H1 (cell line): Measurements from ENCODE around the gene HS3ST3B1. TPM values are rescaled to one million over a fixed set of nuclear protein-coding genes. Genes with fewer than 3 reads are reported as not detected.

ENCODE experiments used
- CTCF ChIA-PET: fragments of 300-600 bp; sonication (Branson Sonifier 250); formaldehyde crosslinking; loops from one replicate; lab custom pipeline; 2021; ENCODE audit not compliant: partially characterized antibody; lab: Charles Lee
- POLR2A ChIA-PET: fragments of 300-600 bp; sonication (Branson Sonifier 250); formaldehyde crosslinking; loops from one replicate; lab custom pipeline; 2021; ENCODE audit warnings: inconsistent platforms; ENCODE audit not compliant: partially characterized antibody; lab: Charles Lee
- DNase-seq, 2 experiments: peaks; one replicate each; pipeline versions ENCODE4 v3.0.0 to v3.0.0-alpha.2; 2010 to 2022; ENCODE audit warnings: low spot score in 2 of 2, low read depth in 1 of 2, mixed read lengths in 1 of 2
- FAIRE-seq: peaks from 2 replicates; lab custom pipeline; 2011; peaks lifted over from hg19 to GRCh38; lab: Jason Lieb, UNC
- H2AFZ ChIP-seq: 2 replicates; pipeline ENCODE4 v1.8.1; 2012; ENCODE audit warnings: low read length, inconsistent platforms
- H2AK5ac ChIP-seq: 2 replicates; pipeline ENCODE4 v1.6.1; 2013; ENCODE audit warnings: low read depth, low read length
- H2BK120ac ChIP-seq: replicated peaks from 2 replicates; pipeline ENCODE3; 2013; ENCODE audit warnings: low read depth, low read length, inconsistent platforms
- H2BK12ac ChIP-seq: 2 replicates; pipeline ENCODE4 v1.6.1; 2013; ENCODE audit warnings: low read depth, low read length
- H2BK15ac ChIP-seq: 2 replicates; pipeline ENCODE4 v1.6.1; 2013; ENCODE audit warnings: low read length
- H2BK20ac ChIP-seq: 2 replicates; pipeline ENCODE4 v1.6.1; 2013; ENCODE audit warnings: low read length
- H2BK5ac ChIP-seq: 2 replicates; pipeline ENCODE4 v1.6.1; 2013; ENCODE audit warnings: low read depth, low read length
- H3K14ac ChIP-seq: 2 replicates; pipeline ENCODE4 v1.6.1; 2013; ENCODE audit warnings: inconsistent platforms; ENCODE audit not compliant: insufficient read length
- H3K18ac ChIP-seq: 2 replicates; pipeline ENCODE4 v1.6.1; 2013; ENCODE audit warnings: low read length; ENCODE audit errors: extremely low read depth
- H3K23ac ChIP-seq: 2 replicates; pipeline ENCODE4 v1.6.1; 2013; ENCODE audit warnings: inconsistent platforms; ENCODE audit not compliant: insufficient read length
- H3K23me2 ChIP-seq: 2 replicates; pipeline ENCODE4 v1.6.1; 2013; ENCODE audit warnings: low read depth, low read length
- H3K27ac ChIP-seq: 2 replicates; pipeline ENCODE4 v1.6.1; 2011; ENCODE audit warnings: low read depth, low read length, inconsistent platforms
- H3K27me3 ChIP-seq, 4 experiments: replicated peaks in 1 of 4; 1 replicate in 1 of 4; 2 replicates in 3 of 4; pipeline versions ENCODE4 v1.6.1 to v1.8.1; 2011 to 2013; ENCODE audit warnings: low read length in 3 of 4, mild to moderate bottlenecking in 3 of 4, inconsistent platforms in 2 of 4, mixed read lengths in 2 of 4, moderate library complexity in 1 of 4; ENCODE audit not compliant: control insufficient read depth in 3 of 4, insufficient read depth in 3 of 4; ENCODE audit errors: extremely low read depth in 1 of 4
- H3K36me3 ChIP-seq, 4 experiments: 2 replicates each; pipeline versions ENCODE4 v1.6.1 to v1.8.1; 2011 to 2013; ENCODE audit warnings: mild to moderate bottlenecking in 4 of 4, low read length in 3 of 4, moderate library complexity in 2 of 4, control low read depth in 1 of 4, inconsistent platforms in 1 of 4; ENCODE audit not compliant: insufficient read depth in 4 of 4, control insufficient read depth in 2 of 4
- H3K4ac ChIP-seq: replicated peaks from 2 replicates; pipeline ENCODE3; 2013; ENCODE audit warnings: low read length, low read depth, mixed read lengths, inconsistent platforms; ENCODE audit not compliant: insufficient read length
- H3K4me1 ChIP-seq, 4 experiments: replicated peaks in 1 of 4; 1 replicate in 1 of 4; 2 replicates in 3 of 4; pipeline versions ENCODE4 v1.6.1 to v1.8.1; 2011 to 2013; ENCODE audit warnings: low read length in 3 of 4, inconsistent platforms in 2 of 4, mixed read lengths in 1 of 4; ENCODE audit not compliant: insufficient read depth in 4 of 4, control insufficient read depth in 3 of 4
- H3K4me2 ChIP-seq, 2 experiments: 2 replicates each; pipeline versions ENCODE4 v1.6.1 to v1.8.1; 2011 to 2013; ENCODE audit warnings: low read depth in 2 of 2, low read length in 2 of 2, control low read depth in 1 of 2, inconsistent platforms in 1 of 2, mild to moderate bottlenecking in 1 of 2; ENCODE audit not compliant: insufficient read depth in 1 of 2
- H3K4me3 ChIP-seq, 4 experiments: fragments of 200-600, 300-600 bp in 1 of 4; sonication (generic), shearing (Covaris generic), sonication (Bioruptor Twin) in 1 of 4; 2 replicates each; pipeline versions ENCODE4 v1.5.1 to v1.8.1; 2011 to 2016; ENCODE audit warnings: low read length in 4 of 4, low read depth in 3 of 4, control low read depth in 2 of 4, inconsistent platforms in 2 of 4, mild to moderate bottlenecking in 2 of 4, mixed read lengths in 1 of 4, moderate library complexity in 1 of 4; ENCODE audit not compliant: insufficient read depth in 2 of 4; ENCODE audit errors: extremely low read depth in 1 of 4
- H3K56ac ChIP-seq: replicated peaks from 2 replicates; pipeline ENCODE3; 2013; ENCODE audit warnings: low read depth, mild to moderate bottlenecking, mixed read lengths, low read length, inconsistent platforms; ENCODE audit not compliant: insufficient read length
- H3K79me1 ChIP-seq: 2 replicates; pipeline ENCODE4 v1.6.1; 2013; ENCODE audit warnings: low read depth, low read length, control low read depth
- H3K79me2 ChIP-seq, 2 experiments: 2 replicates each; pipeline versions ENCODE4 v1.6.1 to v1.8.1; 2012 to 2013; ENCODE audit warnings: low read length in 2 of 2, mild to moderate bottlenecking in 2 of 2, inconsistent platforms in 1 of 2; ENCODE audit not compliant: insufficient read depth in 2 of 2, control insufficient read depth in 1 of 2
- H3K9ac ChIP-seq, 4 experiments: replicated peaks in 1 of 4; 1 replicate in 1 of 4; 2 replicates in 3 of 4; pipeline versions ENCODE4 v1.6.1 to v1.8.1; 2011 to 2013; ENCODE audit warnings: low read depth in 3 of 4, low read length in 3 of 4, control low read depth in 2 of 4, mild to moderate bottlenecking in 2 of 4, moderate library complexity in 2 of 4, inconsistent platforms in 1 of 4; ENCODE audit errors: extremely low read depth in 1 of 4
- H3K9me3 ChIP-seq, 2 experiments: 2 replicates each; pipeline versions ENCODE4 v1.6.1 to v1.8.1; 2012 to 2013; ENCODE audit warnings: mild to moderate bottlenecking in 2 of 2, moderate library complexity in 2 of 2, control low read depth in 1 of 2, inconsistent platforms in 1 of 2, low read depth in 1 of 2, low read length in 1 of 2, mixed read lengths in 1 of 2; ENCODE audit not compliant: insufficient read depth in 2 of 2
- H4K20me1 ChIP-seq, 2 experiments: replicated peaks in 1 of 2; 2 replicates each; pipeline versions ENCODE3 to v1.8.1; 2011 to 2013; ENCODE audit warnings: inconsistent platforms in 2 of 2, low read length in 2 of 2, mild to moderate bottlenecking in 1 of 2; ENCODE audit not compliant: insufficient read depth in 2 of 2, control insufficient read depth in 1 of 2
- H4K5ac ChIP-seq: 2 replicates; pipeline ENCODE4 v1.6.1; 2013; ENCODE audit warnings: low read length, low read depth, mixed read lengths, inconsistent platforms; ENCODE audit not compliant: insufficient read length
- H4K8ac ChIP-seq: 2 replicates; pipeline ENCODE4 v1.8.0; 2013; ENCODE audit warnings: mild to moderate bottlenecking, moderate library complexity, low read length, inconsistent platforms; ENCODE audit not compliant: insufficient read depth; ENCODE audit errors: extremely low read depth
- H4K91ac ChIP-seq: replicated peaks from 2 replicates; pipeline ENCODE3; 2013; ENCODE audit warnings: low read length, mixed read lengths, inconsistent platforms; ENCODE audit not compliant: insufficient read length
- ASH2L ChIP-seq: fragments of 200-600, 300-600 bp; sonication (generic); IDR thresholded peaks from one replicate; pipeline ENCODE4 v1.7.1; 2017; ENCODE audit warnings: low read length
- GABPA ChIP-seq: IDR thresholded peaks from 2 replicates; pipeline ENCODE4 v1.6.1; 2011; ENCODE audit warnings: mild to moderate bottlenecking, low read length, moderate library complexity, borderline replicate concordance; ENCODE audit not compliant: insufficient read depth
- HDAC2 ChIP-seq, 2 experiments: fragments of 300-600 bp in 1 of 2; sonication (generic) in 1 of 2; IDR thresholded peaks; 2 replicates each; pipeline ENCODE4 v1.6.1; 2011 to 2012; ENCODE audit warnings: low read depth in 2 of 2, low read length in 2 of 2, mild to moderate bottlenecking in 2 of 2, moderate library complexity in 2 of 2, borderline replicate concordance in 1 of 2, inconsistent platforms in 1 of 2
- KDM1A ChIP-seq: fragments of 200-600, 300-600 bp; sonication (generic); IDR thresholded peaks from 2 replicates; pipeline ENCODE4 v1.7.1; 2016; ENCODE audit warnings: mild to moderate bottlenecking, low read length, borderline replicate concordance
- KDM4A ChIP-seq: IDR thresholded peaks from one replicate; pipeline ENCODE4 v1.7.1; 2012; ENCODE audit warnings: low read depth, mild to moderate bottlenecking, moderate library complexity, low read length, inconsistent platforms; ENCODE audit not compliant: severe bottlenecking
- MAX ChIP-seq: IDR thresholded peaks from 2 replicates; pipeline ENCODE4 v1.6.1; 2012; ENCODE audit warnings: inconsistent platforms
- RBBP5 ChIP-seq: IDR thresholded peaks from 2 replicates; pipeline ENCODE4 v1.7.1; 2012; ENCODE audit warnings: low read depth, mild to moderate bottlenecking, inconsistent platforms, low read length, moderate library complexity, borderline replicate concordance
- SAP30 ChIP-seq: fragments of 300-600 bp; sonication (generic); IDR thresholded peaks from 2 replicates; pipeline ENCODE4 v1.7.1; 2012; ENCODE audit warnings: low read length, moderate library complexity, mild to moderate bottlenecking, inconsistent platforms; ENCODE audit not compliant: insufficient read depth, insufficient replicate concordance
- TAF1 ChIP-seq: IDR thresholded peaks from 2 replicates; pipeline ENCODE4 v1.6.1; 2011; ENCODE audit warnings: mild to moderate bottlenecking, low read depth, low read length
- TAF7 ChIP-seq: optimal IDR thresholded peaks from 2 replicates; pipeline ENCODE3; 2011; ENCODE audit warnings: low read depth, mild to moderate bottlenecking, inconsistent platforms, low read length, moderate library complexity, borderline replicate concordance
- WGBS, 2 experiments: shearing (Covaris generic) in 1 of 2; methylation state at CpG; one replicate each; pipeline versions ENCODE4 v1.1.6 to v1.1.7; 2013 to 2015; ENCODE audit warnings: low lambda C conversion rate in 2 of 2, mixed read lengths in 2 of 2, inconsistent platforms in 1 of 2, low coverage in 1 of 2, missing lambda C conversion rate in 1 of 2; ENCODE audit not compliant: insufficient replicate concordance in 2 of 2, insufficient coverage in 1 of 2, insufficient read length in 1 of 2; ENCODE audit errors: extremely low coverage in 1 of 2, missing lambda C conversion rate in 1 of 2; 5-methylcytosine and 5-hydroxymethylcytosine counted together
- polyA plus RNA-seq, 7 experiments: library from polyadenylated mRNA; depleted of rRNA in 3 of 7; stranded (reverse) in 5 of 7; unstranded in 2 of 7; fragments of >200 nt in 5 of 7; fragments of 200-250 nt in 2 of 7; gene quantifications; 1 replicate in 5 of 7; 2 replicates in 1 of 7; 4 replicates in 1 of 7; pipeline versions ENCODE4 v1.2.1 to v1.2.3, GENCODE V29; 2011 to 2013; ENCODE audit warnings: missing spikeins in 2 of 7, mixed read lengths in 2 of 7
- total RNA-seq: library from RNA; stranded (reverse); fragmentation: NEBNext Ultra II Directional; extraction: Animal tissue kit (Norgen Biotek cat#: 25700); gene quantifications from 2 replicates; pipeline ENCODE4 v1.2.1, GENCODE V29; 2021

The HS3ST3B1 gene
- total and polyA plus RNA-seq, 2 of the 8 experiments (the other 6 are each of a cell fraction or from before 2014, with no cell fraction given) = 4.7 to 14.4 TPM

GRCh38 chr17:14297161-14297851 lies 3.6 kb upstream of the HS3ST3B1 start:
- POLR2A ChIA-PET = interaction anchor here (0.7 to 4.7 kb wide), 5 partner anchors 9 to 248 kb away, joined by 3 to 22 read pairs (median 3); no protein-coding TSS in a partner anchor
- 2% methylated on average over 50 of the region's 63 CpGs; no CpG with 5 or more reads in 1 of the 2 experiments for WGBS, 2 experiments
- TF ChIP-seq SAP30 (no peak), TAF7 (peak; percentile 8), ASH2L (peak; percentile 73), GABPA (no peak), HDAC2 (IDR thresholded peaks at IDR 0.05; ENCODE audit: borderline replicate concordance in 1 of 2, low read depth in 2 of 2, low read length in 2 of 2) (peak in 1 of 2 experiments; percentile 46; a peak in 1 of 4 replicates), RBBP5 (peak; percentile 90; the same call in 1 of the 2 replicates), TAF1 (peak; percentile 43; the same call in 1 of the 2 replicates), KDM4A (peak; percentile 91), KDM1A (0 out of 2 replicates have a peak, but pooled peaks have one; percentile 21), MAX (peak; percentile 56)

More at GRCh38 chr17:14297161-14297851, 3.6 kb upstream of the HS3ST3B1 start:
- H3K23ac ChIP-seq = no peak overlapping the region
- H3K18ac ChIP-seq = peak overlapping the region; percentile 35; the same call in 1 of the 2 replicates
- no peak overlapping the region for H2BK20ac ChIP-seq
- H4K8ac ChIP-seq = no peak overlapping the region; the same call in 1 of the 2 replicates
- no peaks in the 10 kb centered on the region for H3K36me3 ChIP-seq
- H3K27ac ChIP-seq = no peak overlapping the region
- H3K14ac ChIP-seq = no peak overlapping the region
- peak overlapping the region; percentile 26 to 87 (median 64) for H3K4me3 ChIP-seq
- H3K56ac ChIP-seq = no peak overlapping the region
- H3K23me2 ChIP-seq = peaks cover 32% of the 10 kb centered on the region; the same call in 1 of the 2 replicates
- peaks cover 25 to 65% (median 54%) of the 10 kb centered on the region in 4 experiments for H3K27me3 ChIP-seq
- H3K9ac ChIP-seq = 0 out of 7 replicates have a peak overlapping the region, but pooled peaks of 1 of the 4 experiments have one; percentile 8
- no peak overlapping the region for H4K5ac ChIP-seq
- H2BK15ac ChIP-seq = no peak overlapping the region
- peak in 1 of 2 experiments; percentile 87 for DNase-seq
- peak overlapping the region; percentile 85 to 87 for H3K4me2 ChIP-seq
- H2BK12ac ChIP-seq = no peak overlapping the region
- peak overlapping the region; percentile 81; the same call in 1 of the 2 replicates for H2AFZ ChIP-seq
- peaks cover 5% of the 10 kb centered on the region in 2 experiments for H4K20me1 ChIP-seq
- H3K79me2 ChIP-seq = peaks cover 0 to 8% of the 10 kb centered on the region in 2 experiments; a peak in 2 of 4 replicates
- H3K79me1 ChIP-seq = no peaks in the 10 kb centered on the region
- H3K9me3 ChIP-seq = no peaks in the 10 kb centered on the region
- no peak overlapping the region for H2AK5ac ChIP-seq
- H2BK5ac ChIP-seq = no peak overlapping the region
- no peak overlapping the region for H2BK120ac ChIP-seq
- peaks cover 4 to 19% (median 8%) of the 10 kb centered on the region in 4 experiments; a peak in 6 of 7 replicates for H3K4me1 ChIP-seq
- H4K91ac ChIP-seq = no peak overlapping the region
- no peak for FAIRE-seq
- H3K4ac ChIP-seq = no peak overlapping the region
- CTCF ChIA-PET = interaction anchor here (0.6 to 4.3 kb wide), 16 partner anchors 11 to 681 kb away, joined by 3 to 15 read pairs (median 4); no protein-coding TSS in a partner anchor
